Keratinocyte (primary cell): ENCODE results near the gene SMG7. TPM values are rescaled to one million over a fixed set of nuclear protein-coding genes. Genes with fewer than 3 reads are reported as not detected.

Experiments used
- DNase-seq: peaks from one replicate; pipeline ENCODE4 v3.0.0-alpha.2; 2011; ENCODE audit warnings: low read depth, missing footprints, low spot score
- FAIRE-seq: peaks from 2 replicates; lab custom pipeline; 2011; peaks lifted over from hg19 to GRCh38; lab: Jason Lieb, UNC
- H2AFZ ChIP-seq: 2 replicates; pipeline ENCODE4 v1.6.0; 2012; ENCODE audit warnings: low read length, control low read depth, inconsistent platforms; ENCODE audit not compliant: control insufficient read depth
- H3K27ac ChIP-seq: 2 replicates; pipeline ENCODE4 v1.5.1; 2011; ENCODE audit warnings: low read length; ENCODE audit not compliant: control insufficient read depth, insufficient read depth
- H3K27me3 ChIP-seq: 3 replicates; pipeline ENCODE4 v1.6.0; 2011; ENCODE audit warnings: low read length; ENCODE audit not compliant: control insufficient read depth, insufficient read depth; ENCODE audit errors: extremely low read depth
- H3K36me3 ChIP-seq, 2 experiments: 2 replicates in 1 of 2; 3 replicates in 1 of 2; pipeline ENCODE4 v1.5.1; 2011; ENCODE audit warnings: low read length in 2 of 2, mild to moderate bottlenecking in 1 of 2; ENCODE audit not compliant: control insufficient read depth in 2 of 2, insufficient read depth in 2 of 2; ENCODE audit errors: extremely low read depth in 1 of 2
- H3K4me1 ChIP-seq: 3 replicates; pipeline ENCODE4 v1.5.1; 2011; ENCODE audit warnings: low read length; ENCODE audit not compliant: control insufficient read depth, insufficient read depth; ENCODE audit errors: extremely low read depth
- H3K4me2 ChIP-seq: 3 replicates; pipeline ENCODE4 v1.6.0; 2011; ENCODE audit warnings: low read depth, low read length; ENCODE audit not compliant: control insufficient read depth, insufficient read depth; ENCODE audit errors: extremely low read depth
- H3K4me3 ChIP-seq, 3 experiments: fragments of 200-600 bp in 1 of 3; sonication (generic) in 1 of 3; 2 replicates in 2 of 3; 3 replicates in 1 of 3; pipeline ENCODE4 v1.5.1; 2011 to 2016; ENCODE audit warnings: low read length in 3 of 3, mild to moderate bottlenecking in 3 of 3, control low read depth in 2 of 3, inconsistent platforms in 1 of 3, low read depth in 1 of 3, mixed read lengths in 1 of 3, mixed run types in 1 of 3, moderate library complexity in 1 of 3; ENCODE audit not compliant: control insufficient read depth in 2 of 3, insufficient read depth in 2 of 3; ENCODE audit errors: extremely low read depth in 1 of 3
- H3K79me2 ChIP-seq: 2 replicates; pipeline ENCODE4 v1.6.0; 2012; ENCODE audit warnings: low read length; ENCODE audit not compliant: control insufficient read depth, insufficient read depth
- H3K9ac ChIP-seq: 3 replicates; pipeline ENCODE4 v1.6.0; 2011; ENCODE audit warnings: low read length; ENCODE audit not compliant: control insufficient read depth, insufficient read depth; ENCODE audit errors: extremely low read depth
- H3K9me1 ChIP-seq: 3 replicates; pipeline ENCODE4 v1.6.0; 2011; ENCODE audit warnings: low read length; ENCODE audit not compliant: control insufficient read depth, insufficient read depth; ENCODE audit errors: extremely low read depth
- H3K9me3 ChIP-seq: 2 replicates; pipeline ENCODE4 v1.5.1; 2012; ENCODE audit warnings: low read depth, low read length; ENCODE audit not compliant: control insufficient read depth
- H4K20me1 ChIP-seq: 3 replicates; pipeline ENCODE4 v1.6.0; 2011; ENCODE audit warnings: low read length; ENCODE audit not compliant: control insufficient read depth, insufficient read depth; ENCODE audit errors: extremely low read depth
- EZH2 ChIP-seq: IDR thresholded peaks from one replicate; pipeline ENCODE4 v1.6.1; 2012; ENCODE audit warnings: inconsistent platforms, mild to moderate bottlenecking, low read length, moderate library complexity
- dilution Hi-C: fragments of 300-500 bp; cut with MboI; formaldehyde crosslinking; loops from one replicate; pipeline ENCODE4 v1.7.0; 2020; ENCODE audit warnings: low sequenced_read_pairs; ENCODE audit not compliant: extremely low pct_ligation_motif_present
- polyA plus RNA-seq, 5 experiments: library from polyadenylated mRNA; depleted of rRNA in 3 of 5; stranded (reverse) in 3 of 5; stranded (forward) in 1 of 5; unstranded in 1 of 5; fragments of >200 nt; gene quantifications; 1 replicate in 1 of 5; 2 replicates in 3 of 5; 3 replicates in 1 of 5; pipeline versions ENCODE4 v1.2.1 to v1.2.3, GENCODE V29; 2011 to 2012; ENCODE audit warnings: missing spikeins in 2 of 5, low read depth in 1 of 5, low replicate concordance in 1 of 5
- TF ChIP-seq, protein P1 (sequence below), 3 experiments: IDR thresholded peaks in 1 of 3; conservative IDR thresholded peaks in 1 of 3; optimal IDR thresholded peaks in 1 of 3; 2 replicates in 2 of 3; 3 replicates in 1 of 3; pipeline versions ENCODE3 to v1.5.1; 2011; ENCODE audit warnings: low read length in 3 of 3, mild to moderate bottlenecking in 3 of 3, moderate library complexity in 2 of 3, control low read depth in 1 of 3, inconsistent platforms in 1 of 3; ENCODE audit not compliant: insufficient read depth in 2 of 3; ENCODE audit errors: extremely low read depth in 1 of 3

The SMG7 gene
- polyA plus RNA-seq, 1 donor (not counting 4 experiments of a cell fraction or from before 2014, with no cell fraction given) = 38.2 TPM

DNA sequence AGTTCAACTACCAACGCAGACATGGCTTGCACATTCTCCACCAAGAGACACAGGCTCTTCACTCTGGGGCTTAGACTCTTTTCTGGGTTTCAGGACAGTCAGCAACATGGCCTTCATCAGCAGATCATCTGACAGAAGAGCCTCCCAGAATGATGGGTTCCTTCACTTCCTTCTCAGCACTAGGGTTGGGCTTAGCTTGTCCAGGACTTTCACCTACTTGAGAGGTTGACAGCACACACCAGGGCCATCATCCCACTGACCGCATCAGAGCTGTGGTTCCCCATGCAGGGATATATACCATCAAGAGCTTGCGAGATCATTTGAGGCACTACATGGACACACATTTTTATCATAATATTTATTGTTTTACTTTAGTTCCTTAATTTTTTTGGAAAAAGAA lies 128.3 kb downstream of the SMG7 start:
- no peaks in the 10 kb centered on the region for H3K27me3 ChIP-seq
- H4K20me1 ChIP-seq = no peaks in the 10 kb centered on the region
- no peaks in the 10 kb centered on the region for H3K36me3 ChIP-seq
- no peak for DNase-seq
- FAIRE-seq = no peak
- no peak overlapping the region for H3K4me2 ChIP-seq
- no peak overlapping the region for H3K27ac ChIP-seq
- no peak overlapping the region for H2AFZ ChIP-seq
- H3K9me3 ChIP-seq = no peaks in the 10 kb centered on the region
- dilution Hi-C loops = no loop called here
- H3K79me2 ChIP-seq = no peaks in the 10 kb centered on the region
- no peak overlapping the region for H3K9ac ChIP-seq
- no peak overlapping the region for H3K4me3 ChIP-seq
- TF ChIP-seq, protein P1, sequence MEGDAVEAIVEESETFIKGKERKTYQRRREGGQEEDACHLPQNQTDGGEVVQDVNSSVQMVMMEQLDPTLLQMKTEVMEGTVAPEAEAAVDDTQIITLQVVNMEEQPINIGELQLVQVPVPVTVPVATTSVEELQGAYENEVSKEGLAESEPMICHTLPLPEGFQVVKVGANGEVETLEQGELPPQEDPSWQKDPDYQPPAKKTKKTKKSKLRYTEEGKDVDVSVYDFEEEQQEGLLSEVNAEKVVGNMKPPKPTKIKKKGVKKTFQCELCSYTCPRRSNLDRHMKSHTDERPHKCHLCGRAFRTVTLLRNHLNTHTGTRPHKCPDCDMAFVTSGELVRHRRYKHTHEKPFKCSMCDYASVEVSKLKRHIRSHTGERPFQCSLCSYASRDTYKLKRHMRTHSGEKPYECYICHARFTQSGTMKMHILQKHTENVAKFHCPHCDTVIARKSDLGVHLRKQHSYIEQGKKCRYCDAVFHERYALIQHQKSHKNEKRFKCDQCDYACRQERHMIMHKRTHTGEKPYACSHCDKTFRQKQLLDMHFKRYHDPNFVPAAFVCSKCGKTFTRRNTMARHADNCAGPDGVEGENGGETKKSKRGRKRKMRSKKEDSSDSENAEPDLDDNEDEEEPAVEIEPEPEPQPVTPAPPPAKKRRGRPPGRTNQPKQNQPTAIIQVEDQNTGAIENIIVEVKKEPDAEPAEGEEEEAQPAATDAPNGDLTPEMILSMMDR (optimal IDR thresholded peaks at IDR 0.05 in 1 of 3, IDR thresholded peaks at IDR 0.05 in 1 of 3, conservative IDR thresholded peaks at IDR 0.05 in 1 of 3; ENCODE audit: extremely low read depth in 1 of 3, insufficient read depth in 2 of 3, low read length in 3 of 3) = no peak
- TF ChIP-seq EZH2 = no peak
- no peaks in the 10 kb centered on the region for H3K9me1 ChIP-seq
- no peaks in the 10 kb centered on the region for H3K4me1 ChIP-seq

DNA sequence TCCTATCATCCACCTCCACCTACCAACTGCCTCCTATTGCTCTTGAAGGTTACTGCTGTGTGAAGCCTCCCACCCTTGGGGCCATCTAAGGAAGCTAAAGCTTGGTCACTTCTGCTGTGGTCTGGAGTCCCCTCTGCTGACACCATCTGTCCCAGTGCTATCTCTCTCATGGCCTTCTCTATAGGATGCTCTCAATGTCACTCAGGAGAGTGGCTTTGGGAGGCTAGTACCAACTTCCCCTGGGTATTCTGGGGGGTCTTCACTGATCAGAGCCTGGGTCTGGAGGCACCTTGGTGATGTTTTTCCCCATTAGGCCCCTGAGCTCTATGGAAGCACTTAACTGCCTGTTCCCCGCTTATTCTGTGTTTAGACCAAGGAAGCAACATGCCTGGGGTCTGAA lies 130.2 kb downstream of the SMG7 start:
- FAIRE-seq (no peak), DNase-seq (no peak)
- Histone ChIP-seq H3K9me3 (no peaks in the 10 kb centered on the region), H3K27ac (no peak overlapping the region), H3K79me2 (no peaks in the 10 kb centered on the region), H3K9me1 (no peaks in the 10 kb centered on the region), H3K9ac (no peak overlapping the region), H3K36me3 (no peaks in the 10 kb centered on the region), H3K4me3 (no peak overlapping the region), H3K27me3 (no peaks in the 10 kb centered on the region), H3K4me2 (no peak overlapping the region), H3K4me1 (no peaks in the 10 kb centered on the region), H4K20me1 (no peaks in the 10 kb centered on the region), H2AFZ (no peak overlapping the region)
- TF ChIP-seq EZH2 = no peak
- TF ChIP-seq, protein P1 (optimal IDR thresholded peaks at IDR 0.05 in 1 of 3, IDR thresholded peaks at IDR 0.05 in 1 of 3, conservative IDR thresholded peaks at IDR 0.05 in 1 of 3; ENCODE audit: extremely low read depth in 1 of 3, insufficient read depth in 2 of 3, low read length in 3 of 3) = no peak
- dilution Hi-C loops = no loop called here

Other genes with a start within 250 kb of the SMG7 start
- gene NMNAT2, start 54.1 kb upstream of the SMG7 start, polyA plus RNA-seq = 0.72 to 0.80 TPM (median 0.76 TPM) in 3 replicates
- 8.3 to 12.6 TPM (median 9.2 TPM) in 3 replicates for gene NCF2, start 118.0 kb downstream of the SMG7 start, polyA plus RNA-seq
- 146 to 255 TPM (median 184 TPM) in 3 replicates for gene ARPC5, start 163.3 kb downstream of the SMG7 start, polyA plus RNA-seq
- not detected in 3 replicates for gene APOBEC4, start 180.8 kb downstream of the SMG7 start, polyA plus RNA-seq